Erythroblast (primary cell): ENCODE results near the gene PLCL2.

ENCODE experiments used
- GATA1 ChIP-seq: IDR thresholded peaks from 2 replicates; pipeline ENCODE4 v1.6.1; 2011; ENCODE audit warnings: low read depth, mild to moderate bottlenecking, control low read depth, low read length, moderate library complexity
- POLR2A ChIP-seq: IDR thresholded peaks from 2 replicates; pipeline ENCODE4 v1.6.1; 2011; ENCODE audit warnings: mild to moderate bottlenecking, low read length

GRCh38 chr3:16888785-16889607, 4.2 kb downstream of the PLCL2 start:
- TF ChIP-seq POLR2A (no peak), GATA1 (no peak)
